ENCODE measurements around the gene AASDH. TPM values are rescaled to one million over a fixed set of nuclear protein-coding genes. Genes with fewer than 3 reads are reported as not detected.

Gene AASDH
- total and polyA plus RNA-seq, 7 donors: 2.1 to 6.9 (median 5.6) TPM

DNA sequence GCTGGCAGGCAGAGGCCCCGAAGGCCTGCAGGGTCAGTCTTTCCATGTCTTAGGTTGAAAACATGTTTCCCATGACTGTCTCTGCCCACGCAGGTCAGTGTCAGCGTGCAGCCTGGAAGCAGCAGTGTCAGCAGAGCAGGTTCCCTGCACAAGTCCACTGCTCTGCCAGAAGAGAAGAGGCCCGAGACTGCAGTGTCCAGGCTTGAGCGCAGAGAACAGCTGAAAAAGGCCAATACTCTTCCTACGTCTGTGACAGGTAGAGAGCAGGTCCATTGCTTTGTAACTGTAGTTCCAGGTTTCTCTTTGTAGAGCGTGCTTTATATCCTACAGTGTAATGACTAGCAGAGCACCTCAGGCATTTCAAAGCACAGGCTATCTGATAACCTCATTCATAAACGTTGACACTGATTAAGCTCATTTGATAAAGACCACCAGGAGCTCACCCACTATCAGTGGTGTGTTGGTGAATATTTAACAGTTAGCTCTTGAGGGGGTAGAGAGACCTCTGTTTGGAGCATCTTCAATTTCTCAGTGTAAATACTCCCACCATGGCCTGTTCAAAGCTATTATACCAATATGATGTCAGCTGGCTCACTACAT, 63.2 kb downstream of the AASDH start:
- Histone ChIP-seq H3K27me3 (ENCODE audit: insufficient read depth in 3 of 3, low read length in 2 of 3) (no peaks in the 10 kb centered on the region), H3K9me3 (no peaks in the 10 kb centered on the region), H3K36me3 (ENCODE audit: insufficient read depth in 1 of 2, low read depth in 1 of 2) (no peaks in the 10 kb centered on the region), H3K4me1 (no peaks in the 10 kb centered on the region), H3K27ac (no peak overlapping the region), H3K4me3 (no peak overlapping the region)
- intact Hi-C loops (cut with DNase I): no loop called here
- DNase-seq: no peak
- ATAC-seq: no peak
- TF ChIP-seq, protein P1, sequence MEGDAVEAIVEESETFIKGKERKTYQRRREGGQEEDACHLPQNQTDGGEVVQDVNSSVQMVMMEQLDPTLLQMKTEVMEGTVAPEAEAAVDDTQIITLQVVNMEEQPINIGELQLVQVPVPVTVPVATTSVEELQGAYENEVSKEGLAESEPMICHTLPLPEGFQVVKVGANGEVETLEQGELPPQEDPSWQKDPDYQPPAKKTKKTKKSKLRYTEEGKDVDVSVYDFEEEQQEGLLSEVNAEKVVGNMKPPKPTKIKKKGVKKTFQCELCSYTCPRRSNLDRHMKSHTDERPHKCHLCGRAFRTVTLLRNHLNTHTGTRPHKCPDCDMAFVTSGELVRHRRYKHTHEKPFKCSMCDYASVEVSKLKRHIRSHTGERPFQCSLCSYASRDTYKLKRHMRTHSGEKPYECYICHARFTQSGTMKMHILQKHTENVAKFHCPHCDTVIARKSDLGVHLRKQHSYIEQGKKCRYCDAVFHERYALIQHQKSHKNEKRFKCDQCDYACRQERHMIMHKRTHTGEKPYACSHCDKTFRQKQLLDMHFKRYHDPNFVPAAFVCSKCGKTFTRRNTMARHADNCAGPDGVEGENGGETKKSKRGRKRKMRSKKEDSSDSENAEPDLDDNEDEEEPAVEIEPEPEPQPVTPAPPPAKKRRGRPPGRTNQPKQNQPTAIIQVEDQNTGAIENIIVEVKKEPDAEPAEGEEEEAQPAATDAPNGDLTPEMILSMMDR (IDR thresholded peaks at IDR 0.05): no peak
- WGBS, 3 donors: 87 to 93% (median 88%) methylated on average over 8 of the region's 8 CpGs

DNA sequence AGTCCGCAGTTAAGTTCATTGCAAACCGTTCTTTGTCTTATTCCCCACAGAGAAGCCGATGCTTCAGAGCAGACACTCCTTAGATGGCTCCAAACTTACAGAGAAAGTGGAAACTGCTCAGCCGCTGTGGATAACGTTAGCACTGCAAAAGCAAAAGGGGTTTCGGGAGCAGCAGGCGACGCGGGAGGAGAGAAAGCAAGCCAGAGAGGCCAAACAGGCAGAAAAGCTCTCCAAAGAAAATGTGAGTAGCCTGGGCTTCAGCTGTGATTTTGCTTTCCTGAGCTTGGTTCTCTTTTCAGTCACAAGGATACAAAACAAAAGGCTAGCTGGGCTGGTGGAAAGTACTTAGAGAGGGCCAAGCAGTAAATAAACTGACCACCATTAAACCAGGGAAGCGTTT, 64.0 kb downstream of the AASDH start:
- TF ChIP-seq, protein P1 (IDR thresholded peaks at IDR 0.05): no peak
- no peak overlapping the region for H3K4me3 ChIP-seq
- 80 to 87% (median 87%) methylated on average over 10 of the region's 10 CpGs for WGBS, 3 donors
- no peaks in the 10 kb centered on the region for H3K27me3 ChIP-seq (ENCODE audit: insufficient read depth in 3 of 3, low read length in 2 of 3)
- H3K27ac ChIP-seq: no peak overlapping the region
- DNase-seq (no peak), ATAC-seq (no peak)
- intact Hi-C loops (cut with DNase I): no loop called here
- no peaks in the 10 kb centered on the region for H3K36me3 ChIP-seq (ENCODE audit: insufficient read depth in 1 of 2, low read depth in 1 of 2)
- H3K4me1 ChIP-seq: no peaks in the 10 kb centered on the region
- H3K9me3 ChIP-seq: no peaks in the 10 kb centered on the region

DNA sequence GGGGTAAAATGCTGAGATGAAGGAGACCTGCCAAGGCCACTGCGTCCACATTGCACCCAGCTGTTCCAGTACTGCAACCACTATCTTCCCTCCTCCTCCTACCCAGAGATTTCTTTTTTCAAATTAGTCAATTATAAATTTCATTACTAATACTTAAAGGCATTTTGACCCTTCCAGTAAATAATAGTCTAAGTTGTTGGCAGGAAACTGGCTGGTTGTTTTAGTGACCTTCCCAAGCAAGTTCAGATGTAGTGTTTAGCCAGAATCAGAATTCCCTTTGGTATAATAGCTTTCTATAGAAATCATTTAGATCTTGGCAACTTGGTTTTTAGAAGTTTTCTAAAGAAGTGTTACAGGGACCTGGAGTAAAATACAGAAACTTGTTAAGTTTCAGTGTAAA, 66.0 kb downstream of the AASDH start:
- H3K27ac ChIP-seq: no peak overlapping the region
- intact Hi-C loops (cut with DNase I): no loop called here

DNA sequence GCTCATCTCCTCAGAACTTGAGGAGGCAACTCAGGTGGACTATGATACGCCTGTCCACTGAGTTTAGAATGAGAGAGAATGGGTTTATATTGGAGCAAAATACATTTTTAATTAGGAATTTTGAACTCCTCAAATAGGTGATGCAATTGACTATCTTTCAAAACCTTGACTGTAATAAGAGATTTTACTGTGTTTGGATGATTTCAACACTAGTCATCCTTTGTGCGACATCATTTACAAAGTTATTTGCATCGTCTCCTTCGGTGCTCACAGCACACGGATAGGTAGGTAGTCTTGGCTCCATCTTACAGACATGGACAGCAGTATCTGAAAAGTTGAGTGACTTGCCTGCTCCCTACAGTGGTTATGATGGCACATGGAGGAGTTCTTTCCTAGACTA, 67.0 kb downstream of the AASDH start:
- Histone ChIP-seq H3K27me3 (ENCODE audit: insufficient read depth in 3 of 3, low read length in 2 of 3) (no peaks in the 10 kb centered on the region), H3K36me3 (ENCODE audit: insufficient read depth in 1 of 2, low read depth in 1 of 2) (no peaks in the 10 kb centered on the region), H3K27ac (no peak overlapping the region), H3K4me1 (no peaks in the 10 kb centered on the region), H3K4me3 (no peak overlapping the region), H3K9me3 (no peaks in the 10 kb centered on the region)
- 95 to 98% (median 96%) methylated on average over 5 of the region's 5 CpGs for WGBS, 3 donors
- DNase-seq (no peak), ATAC-seq (no peak)
- TF ChIP-seq, protein P1 (IDR thresholded peaks at IDR 0.05): no peak
- intact Hi-C loops (cut with DNase I): no loop called here

More for the DNA sequence above, 66.0 kb downstream of the AASDH start:
- Histone ChIP-seq H3K4me3 (no peak overlapping the region), H3K4me1 (no peaks in the 10 kb centered on the region), H3K36me3 (ENCODE audit: insufficient read depth in 1 of 2, low read depth in 1 of 2) (no peaks in the 10 kb centered on the region), H3K27me3 (ENCODE audit: insufficient read depth in 3 of 3, low read length in 2 of 3) (no peaks in the 10 kb centered on the region), H3K9me3 (no peaks in the 10 kb centered on the region)
- TF ChIP-seq, protein P1 (IDR thresholded peaks at IDR 0.05): no peak
- WGBS, 3 donors: 58 to 94% (median 81%) methylated on average over 1 of the region's 1 CpG
- ATAC-seq: no peak
- DNase-seq: no peak

DNA sequence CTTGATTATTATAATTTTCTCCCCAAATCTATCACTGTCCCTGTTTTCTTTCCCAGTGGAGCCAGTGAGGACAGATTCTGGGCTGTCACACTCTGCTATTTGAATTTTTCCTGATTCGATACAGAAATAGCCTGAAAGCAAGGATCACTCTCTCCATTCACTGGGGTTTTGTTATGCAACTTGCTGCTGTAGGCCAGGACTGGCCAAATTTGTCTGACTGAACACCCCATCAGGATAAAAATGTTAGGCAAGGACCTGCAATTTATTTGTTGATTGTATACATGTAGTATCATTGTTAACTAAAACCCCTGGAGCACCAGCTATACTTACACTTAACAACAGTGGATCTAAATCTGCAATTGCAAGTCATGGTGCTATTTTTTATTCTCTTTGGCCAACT, 68.7 kb downstream of the AASDH start:
- intact Hi-C loops (cut with DNase I): no loop called here
- whole genome bisulfite sequencing, 3 donors: 76 to 87% (median 84%) methylated on average over 1 of the region's 1 CpG
- TF ChIP-seq, protein P1 (IDR thresholded peaks at IDR 0.05): no peak
- H3K36me3 ChIP-seq (ENCODE audit: insufficient read depth in 1 of 2, low read depth in 1 of 2): no peaks in the 10 kb centered on the region
- DNase-seq (no peak), ATAC-seq (no peak)
- no peaks in the 10 kb centered on the region for H3K27me3 ChIP-seq (ENCODE audit: insufficient read depth in 3 of 3, low read length in 2 of 3)
- no peak overlapping the region for H3K27ac ChIP-seq
- no peaks in the 10 kb centered on the region for H3K9me3 ChIP-seq
- no peaks in the 10 kb centered on the region for H3K4me1 ChIP-seq
- no peak overlapping the region for H3K4me3 ChIP-seq

Measured in psoas muscle (tissue), 8 donors.